HCT116 (cell line): ENCODE data around the gene GP9.
"Not testable (repeated sequence)": the region's sequence is repeated elsewhere in the genome, so short reads cannot be mapped to it uniquely, and the experiment has no call there.

Experiments
- EZH2 ChIP-seq: fragments of 200-600 bp; sonication (generic); IDR thresholded peaks from 2 replicates; pipeline ENCODE4 v1.6.1; 2017; ENCODE audit warnings: antibody characterized with exemption, mixed run types
- MAX ChIP-seq: IDR thresholded peaks from 2 replicates; pipeline ENCODE4 v1.6.1; 2012
- POLR2AphosphoS5 ChIP-seq: IDR thresholded peaks from 2 replicates; pipeline ENCODE4 v1.6.1; 2011; ENCODE audit warnings: mild to moderate bottlenecking, low read depth, low read length, moderate library complexity
- RAD21 ChIP-seq: IDR thresholded peaks from 2 replicates; pipeline ENCODE4 v1.6.1; 2012; ENCODE audit warnings: low read depth, mild to moderate bottlenecking
- ZFX ChIP-seq: fragments of 450-650 bp; IDR thresholded peaks from 2 replicates; pipeline ENCODE4 v1.6.1; 2017
- TF ChIP-seq, protein P1 (sequence below): IDR thresholded peaks from 2 replicates; pipeline ENCODE4 v1.6.1; 2012; ENCODE audit warnings: low read depth
- TF ChIP-seq, protein P2 (sequence below), 3 experiments: fragments of 200-600 bp in 1 of 3; sonication (generic) in 1 of 3; IDR thresholded peaks in 2 of 3; conservative IDR thresholded peaks in 1 of 3; 2 replicates each; pipeline ENCODE4 v1.5.1; 2012 to 2017; ENCODE audit warnings: low read depth in 2 of 3, low read length in 2 of 3, antibody characterized with exemption in 1 of 3, borderline replicate concordance in 1 of 3, control low read depth in 1 of 3, mild to moderate bottlenecking in 1 of 3, mixed read lengths in 1 of 3, mixed run types in 1 of 3, moderate library complexity in 1 of 3; ENCODE audit not compliant: insufficient read depth in 1 of 3

GRCh38 chr3:129088312-129088711 lies 27.7 kb downstream of the GP9 start:
- TF ChIP-seq, protein P1, sequence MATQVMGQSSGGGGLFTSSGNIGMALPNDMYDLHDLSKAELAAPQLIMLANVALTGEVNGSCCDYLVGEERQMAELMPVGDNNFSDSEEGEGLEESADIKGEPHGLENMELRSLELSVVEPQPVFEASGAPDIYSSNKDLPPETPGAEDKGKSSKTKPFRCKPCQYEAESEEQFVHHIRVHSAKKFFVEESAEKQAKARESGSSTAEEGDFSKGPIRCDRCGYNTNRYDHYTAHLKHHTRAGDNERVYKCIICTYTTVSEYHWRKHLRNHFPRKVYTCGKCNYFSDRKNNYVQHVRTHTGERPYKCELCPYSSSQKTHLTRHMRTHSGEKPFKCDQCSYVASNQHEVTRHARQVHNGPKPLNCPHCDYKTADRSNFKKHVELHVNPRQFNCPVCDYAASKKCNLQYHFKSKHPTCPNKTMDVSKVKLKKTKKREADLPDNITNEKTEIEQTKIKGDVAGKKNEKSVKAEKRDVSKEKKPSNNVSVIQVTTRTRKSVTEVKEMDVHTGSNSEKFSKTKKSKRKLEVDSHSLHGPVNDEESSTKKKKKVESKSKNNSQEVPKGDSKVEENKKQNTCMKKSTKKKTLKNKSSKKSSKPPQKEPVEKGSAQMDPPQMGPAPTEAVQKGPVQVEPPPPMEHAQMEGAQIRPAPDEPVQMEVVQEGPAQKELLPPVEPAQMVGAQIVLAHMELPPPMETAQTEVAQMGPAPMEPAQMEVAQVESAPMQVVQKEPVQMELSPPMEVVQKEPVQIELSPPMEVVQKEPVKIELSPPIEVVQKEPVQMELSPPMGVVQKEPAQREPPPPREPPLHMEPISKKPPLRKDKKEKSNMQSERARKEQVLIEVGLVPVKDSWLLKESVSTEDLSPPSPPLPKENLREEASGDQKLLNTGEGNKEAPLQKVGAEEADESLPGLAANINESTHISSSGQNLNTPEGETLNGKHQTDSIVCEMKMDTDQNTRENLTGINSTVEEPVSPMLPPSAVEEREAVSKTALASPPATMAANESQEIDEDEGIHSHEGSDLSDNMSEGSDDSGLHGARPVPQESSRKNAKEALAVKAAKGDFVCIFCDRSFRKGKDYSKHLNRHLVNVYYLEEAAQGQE, result not testable (repeated sequence)
- TF ChIP-seq, protein P2, sequence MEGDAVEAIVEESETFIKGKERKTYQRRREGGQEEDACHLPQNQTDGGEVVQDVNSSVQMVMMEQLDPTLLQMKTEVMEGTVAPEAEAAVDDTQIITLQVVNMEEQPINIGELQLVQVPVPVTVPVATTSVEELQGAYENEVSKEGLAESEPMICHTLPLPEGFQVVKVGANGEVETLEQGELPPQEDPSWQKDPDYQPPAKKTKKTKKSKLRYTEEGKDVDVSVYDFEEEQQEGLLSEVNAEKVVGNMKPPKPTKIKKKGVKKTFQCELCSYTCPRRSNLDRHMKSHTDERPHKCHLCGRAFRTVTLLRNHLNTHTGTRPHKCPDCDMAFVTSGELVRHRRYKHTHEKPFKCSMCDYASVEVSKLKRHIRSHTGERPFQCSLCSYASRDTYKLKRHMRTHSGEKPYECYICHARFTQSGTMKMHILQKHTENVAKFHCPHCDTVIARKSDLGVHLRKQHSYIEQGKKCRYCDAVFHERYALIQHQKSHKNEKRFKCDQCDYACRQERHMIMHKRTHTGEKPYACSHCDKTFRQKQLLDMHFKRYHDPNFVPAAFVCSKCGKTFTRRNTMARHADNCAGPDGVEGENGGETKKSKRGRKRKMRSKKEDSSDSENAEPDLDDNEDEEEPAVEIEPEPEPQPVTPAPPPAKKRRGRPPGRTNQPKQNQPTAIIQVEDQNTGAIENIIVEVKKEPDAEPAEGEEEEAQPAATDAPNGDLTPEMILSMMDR (IDR thresholded peaks at IDR 0.05 in 2 of 3, conservative IDR thresholded peaks at IDR 0.05 in 1 of 3; ENCODE audit: borderline replicate concordance in 1 of 3, insufficient read depth in 1 of 3, low read depth in 2 of 3, low read length in 2 of 3), result not testable (repeated sequence)
- TF ChIP-seq MAX, ZFX, RAD21, POLR2AphosphoS5, EZH2: not testable (repeated sequence)
